Neural cell (in vitro differentiated cells): ENCODE results near the gene MDN1. TPM values are rescaled to one million over a fixed set of nuclear protein-coding genes. Genes with fewer than 3 reads are reported as not detected.
"Not testable (repeated sequence)": the region's sequence is repeated elsewhere in the genome, so short reads cannot be mapped to it uniquely, and the experiment has no call there.

ENCODE experiments used
- H2AFZ ChIP-seq: fragments of 200-600, 300-800 bp; sonication (generic), shearing (Covaris generic); 2 replicates; pipeline ENCODE4 v1.6.0; 2014; ENCODE audit warnings: low read depth, mild to moderate bottlenecking, antibody characterized with exemption, low read length, moderate library complexity
- H3F3A ChIP-seq: fragments of 200-600 bp; shearing (Covaris generic); 2 replicates; pipeline ENCODE4 v1.6.1; 2016; ENCODE audit warnings: mild to moderate bottlenecking, moderate library complexity, mixed read lengths, antibody characterized with exemption, low read length; ENCODE audit not compliant: insufficient read depth, poor library complexity, severe bottlenecking
- H3K27ac ChIP-seq: fragments of 200-600, 300-800 bp; sonication (generic), shearing (Covaris generic); 2 replicates; pipeline ENCODE4 v1.5.1; 2014; ENCODE audit warnings: mild to moderate bottlenecking, low read length, moderate library complexity
- H3K27me3 ChIP-seq: fragments of 300-800, 200-600 bp; sonication (generic), shearing (Covaris generic); 2 replicates; pipeline ENCODE4 v1.6.0; 2014; ENCODE audit warnings: mild to moderate bottlenecking, low read depth, low read length, moderate library complexity; ENCODE audit not compliant: insufficient read depth
- H3K36me3 ChIP-seq: fragments of 300-800, 200-600 bp; sonication (generic), shearing (Covaris generic); 2 replicates; pipeline ENCODE4 v1.5.1; 2014; ENCODE audit warnings: mild to moderate bottlenecking, antibody characterized with exemption, low read length, moderate library complexity; ENCODE audit not compliant: insufficient read depth
- H3K4me2 ChIP-seq: fragments of 300-800, 200-600 bp; sonication (generic), shearing (Covaris generic); 2 replicates; pipeline ENCODE4 v1.6.0; 2014; ENCODE audit warnings: mild to moderate bottlenecking, low read length
- H3K4me3 ChIP-seq: fragments of 300-800, 200-600 bp; sonication (generic), shearing (Covaris generic); 2 replicates; pipeline ENCODE4 v1.5.1; 2014; ENCODE audit warnings: mild to moderate bottlenecking, low read length, moderate library complexity
- H3K79me2 ChIP-seq: fragments of 200-600 bp; shearing (Covaris generic); replicated peaks from 2 replicates; pipeline ENCODE4 v1.6.0; 2014; ENCODE audit warnings: mild to moderate bottlenecking, low read length, moderate library complexity; ENCODE audit not compliant: insufficient read depth
- H3K9ac ChIP-seq: fragments of 300-800, 200-600 bp; sonication (generic), shearing (Covaris generic); 2 replicates; pipeline ENCODE4 v1.6.1; 2016; ENCODE audit warnings: mild to moderate bottlenecking, low read length, mixed read lengths
- H3K9me2 ChIP-seq: fragments of 200-600 bp; shearing (Covaris generic); 2 replicates; pipeline ENCODE4 v1.6.1; 2016; ENCODE audit warnings: mild to moderate bottlenecking, low read length, mixed read lengths; ENCODE audit not compliant: insufficient read depth
- H3K9me3 ChIP-seq: fragments of 200-600, 300-800 bp; sonication (generic), shearing (Covaris generic); 2 replicates; pipeline ENCODE4 v1.6.1; 2016; ENCODE audit warnings: mild to moderate bottlenecking, mixed run types, low read length, moderate library complexity, mixed read lengths
- H4K20me1 ChIP-seq: fragments of 200-600 bp; shearing (Covaris generic); 2 replicates; pipeline ENCODE4 v1.6.1; 2016; ENCODE audit warnings: mild to moderate bottlenecking, mixed run types; ENCODE audit not compliant: insufficient read depth
- EP300 ChIP-seq: fragments of 450-650 bp; conservative IDR thresholded peaks from 2 replicates; pipeline ENCODE4 v1.6.1; 2014; ENCODE audit warnings: antibody characterized with exemption, mild to moderate bottlenecking, moderate library complexity; ENCODE audit not compliant: poor library complexity, severe bottlenecking
- EZH2 ChIP-seq: fragments of 200-600, 300-800 bp; shearing (Covaris generic), sonication (generic); IDR thresholded peaks from 2 replicates; pipeline ENCODE4 v1.6.1; 2014; ENCODE audit warnings: antibody characterized with exemption, low read length, borderline replicate concordance, mild to moderate bottlenecking; ENCODE audit not compliant: insufficient read depth, poor library complexity, severe bottlenecking
- MXI1 ChIP-seq: fragments of 450-650 bp; conservative IDR thresholded peaks from 2 replicates; pipeline ENCODE4 v1.6.1; 2014; ENCODE audit warnings: antibody characterized with exemption, mild to moderate bottlenecking; ENCODE audit not compliant: poor library complexity, severe bottlenecking
- POLR2AphosphoS5 ChIP-seq: IDR thresholded peaks from 2 replicates; pipeline ENCODE4 v1.6.1; 2012
- SMC3 ChIP-seq: fragments of 450-650 bp; conservative IDR thresholded peaks from 2 replicates; pipeline ENCODE4 v1.6.1; 2014; ENCODE audit warnings: antibody characterized with exemption, mild to moderate bottlenecking, moderate library complexity; ENCODE audit not compliant: poor library complexity
- TAF1 ChIP-seq: IDR thresholded peaks from 2 replicates; pipeline ENCODE4 v1.6.1; 2012; ENCODE audit warnings: low read depth
- polyA plus RNA-seq: library from polyadenylated mRNA; depleted of rRNA; stranded (reverse); fragments of >200 nt; gene quantifications from 2 replicates; pipeline ENCODE4 v1.2.3, GENCODE V29; 2014
- TF ChIP-seq, protein P1 (sequence below): fragments of 450-650 bp; IDR thresholded peaks from 2 replicates; pipeline ENCODE4 v1.5.1; 2014; ENCODE audit warnings: antibody characterized with exemption, mild to moderate bottlenecking, moderate library complexity; ENCODE audit not compliant: poor library complexity, severe bottlenecking

MDN1 gene
- polyA plus RNA-seq, 1 donor from 2014 or later = 17.8 TPM

GRCh38 chr6:89787660-89788328 lies 31.8 kb downstream of the MDN1 start:
- H4K20me1 ChIP-seq = no peaks in the 10 kb centered on the region
- H3K9me2 ChIP-seq = no peaks in the 10 kb centered on the region
- H3K27me3 ChIP-seq = no peaks in the 10 kb centered on the region
- H3K4me2 ChIP-seq = no peak overlapping the region
- no peaks in the 10 kb centered on the region for H3F3A ChIP-seq
- H3K9ac ChIP-seq = no peak overlapping the region
- no peaks in the 10 kb centered on the region for H3K79me2 ChIP-seq
- TF ChIP-seq POLR2AphosphoS5 = no peak
- TF ChIP-seq TAF1 = no peak
- no peak for TF ChIP-seq SMC3
- TF ChIP-seq MXI1 = no peak
- TF ChIP-seq, protein P1, sequence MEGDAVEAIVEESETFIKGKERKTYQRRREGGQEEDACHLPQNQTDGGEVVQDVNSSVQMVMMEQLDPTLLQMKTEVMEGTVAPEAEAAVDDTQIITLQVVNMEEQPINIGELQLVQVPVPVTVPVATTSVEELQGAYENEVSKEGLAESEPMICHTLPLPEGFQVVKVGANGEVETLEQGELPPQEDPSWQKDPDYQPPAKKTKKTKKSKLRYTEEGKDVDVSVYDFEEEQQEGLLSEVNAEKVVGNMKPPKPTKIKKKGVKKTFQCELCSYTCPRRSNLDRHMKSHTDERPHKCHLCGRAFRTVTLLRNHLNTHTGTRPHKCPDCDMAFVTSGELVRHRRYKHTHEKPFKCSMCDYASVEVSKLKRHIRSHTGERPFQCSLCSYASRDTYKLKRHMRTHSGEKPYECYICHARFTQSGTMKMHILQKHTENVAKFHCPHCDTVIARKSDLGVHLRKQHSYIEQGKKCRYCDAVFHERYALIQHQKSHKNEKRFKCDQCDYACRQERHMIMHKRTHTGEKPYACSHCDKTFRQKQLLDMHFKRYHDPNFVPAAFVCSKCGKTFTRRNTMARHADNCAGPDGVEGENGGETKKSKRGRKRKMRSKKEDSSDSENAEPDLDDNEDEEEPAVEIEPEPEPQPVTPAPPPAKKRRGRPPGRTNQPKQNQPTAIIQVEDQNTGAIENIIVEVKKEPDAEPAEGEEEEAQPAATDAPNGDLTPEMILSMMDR = no peak
- no peak overlapping the region for H3K4me3 ChIP-seq
- no peaks in the 10 kb centered on the region for H3K9me3 ChIP-seq
- H2AFZ ChIP-seq = no peak overlapping the region
- no peak overlapping the region for H3K27ac ChIP-seq
- no peaks in the 10 kb centered on the region for H3K36me3 ChIP-seq

DNA sequence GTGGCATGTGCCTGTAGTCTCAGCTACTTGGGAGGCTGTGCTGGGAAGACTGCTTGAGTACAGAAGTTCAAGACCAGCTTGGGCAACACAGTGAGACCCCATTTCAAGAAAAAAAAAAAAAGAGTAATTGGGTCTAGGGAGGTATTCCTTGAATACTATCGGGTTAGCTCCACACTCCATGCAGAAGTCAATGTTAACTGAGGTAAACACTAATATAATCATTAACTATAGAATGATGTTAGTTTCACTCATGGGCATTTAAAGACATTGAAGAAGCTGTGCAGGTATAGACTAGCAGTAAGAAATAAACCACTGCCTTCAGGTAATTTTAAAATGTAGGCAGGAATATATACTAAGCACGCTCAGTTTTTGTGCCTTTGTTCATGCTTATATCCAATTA lies 32.6 kb downstream of the MDN1 start:
- Histone ChIP-seq H4K20me1 (no peaks in the 10 kb centered on the region), H3F3A (no peaks in the 10 kb centered on the region), H3K27me3 (no peaks in the 10 kb centered on the region), H3K9ac (no peak overlapping the region), H3K9me2 (no peaks in the 10 kb centered on the region), H3K4me2 (no peak overlapping the region), H3K27ac (no peak overlapping the region), H3K4me3 (no peak overlapping the region), H3K79me2 (no peaks in the 10 kb centered on the region), H3K9me3 (no peaks in the 10 kb centered on the region), H2AFZ (no peak overlapping the region), H3K36me3 (no peaks in the 10 kb centered on the region)
- no peak for TF ChIP-seq EZH2
- TF ChIP-seq MXI1 = no peak
- TF ChIP-seq POLR2AphosphoS5 = no peak

GRCh38 chr6:89784838-89785237 lies 34.8 kb downstream of the MDN1 start:
- H3K36me3 ChIP-seq = no peaks in the 10 kb centered on the region
- H3K9me3 ChIP-seq = no peaks in the 10 kb centered on the region
- H3K79me2 ChIP-seq = no peaks in the 10 kb centered on the region
- H3K27me3 ChIP-seq = no peaks in the 10 kb centered on the region
- no peaks in the 10 kb centered on the region for H3F3A ChIP-seq
- H2AFZ ChIP-seq = no peak overlapping the region
- no peak overlapping the region for H3K4me2 ChIP-seq
- H3K9me2 ChIP-seq = no peaks in the 10 kb centered on the region
- no peak overlapping the region for H3K27ac ChIP-seq
- TF ChIP-seq TAF1 (no peak), EP300 (no peak)
- no peak overlapping the region for H3K9ac ChIP-seq
- H4K20me1 ChIP-seq = no peaks in the 10 kb centered on the region
- H3K4me3 ChIP-seq = no peak overlapping the region

- H3K9me2 ChIP-seq, H3K79me2 ChIP-seq, H3K36me3 ChIP-seq, H3K4me2 ChIP-seq, H3K9ac ChIP-seq, H3K9me3 ChIP-seq, H3K27me3 ChIP-seq, H4K20me1 ChIP-seq, H3F3A ChIP-seq, H2AFZ ChIP-seq, H3K4me3 ChIP-seq, H3K27ac ChIP-seq: not testable (repeated sequence)
These were observed 36.3 kb downstream of the MDN1 start for GRCh38 chr6:89783293-89783692.
